Measurements from ENCODE around the gene TM4SF18.

The TM4SF18 gene

DNA sequence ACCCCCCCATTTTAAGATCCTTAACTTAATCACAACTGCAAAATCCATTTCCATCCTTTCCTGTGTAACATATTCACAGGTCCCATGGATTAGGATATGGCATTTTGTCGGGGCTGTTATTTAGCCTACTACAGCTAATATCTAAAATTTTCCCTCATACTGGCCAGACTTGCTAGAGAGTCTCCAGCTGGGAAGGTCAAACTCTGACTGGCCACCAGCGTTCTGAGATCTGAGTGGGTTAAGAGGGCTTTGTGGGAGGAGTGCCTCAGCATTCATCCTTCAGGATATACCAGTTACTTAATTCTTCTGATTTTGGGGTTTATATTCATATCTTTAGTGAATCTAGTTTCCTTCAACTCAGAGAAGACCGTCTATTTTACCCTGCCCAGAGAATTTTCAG lies 17.7 kb downstream of the TM4SF18 start (continued):
- TF ChIP-seq ZNF248 (tag by site-specific recombination; IDR thresholded peaks at IDR 0.05) = no peak
- no peak for TF ChIP-seq ZNF157 (tag by site-specific recombination; IDR thresholded peaks at IDR 0.05)
- no peak for TF ChIP-seq SALL2 (tag by site-specific recombination; IDR thresholded peaks at IDR 0.05; ENCODE audit: borderline replicate concordance)
- TF ChIP-seq ZNF544 (tag by site-specific recombination; IDR thresholded peaks at IDR 0.05) = no peak
- TF ChIP-seq SETDB1 (IDR thresholded peaks at IDR 0.05; ENCODE audit: insufficient read length, low read length) = no peak
- no peak for TF ChIP-seq ZNF768 (tag by site-specific recombination; IDR thresholded peaks at IDR 0.05)
- no peak for TF ChIP-seq ZNF211 (tag by site-specific recombination; IDR thresholded peaks at IDR 0.05; ENCODE audit: low read depth)
- TF ChIP-seq REST (tag by site-specific recombination; IDR thresholded peaks at IDR 0.05) = no peak
- TF ChIP-seq INSM2 (tag by site-specific recombination; IDR thresholded peaks at IDR 0.05) = no peak
- TF ChIP-seq ZNF416 (tag by site-specific recombination; IDR thresholded peaks at IDR 0.05) = no peak
- TF ChIP-seq FEZF1 (tag by site-specific recombination; IDR thresholded peaks at IDR 0.05) = no peak

- ChIA-PET CTCF (no interaction called here), POLR2A (no interaction called here)
- Histone ChIP-seq H3K36me3 (ENCODE audit: control insufficient read depth in 2 of 2, insufficient read depth in 1 of 2, low read length in 2 of 2) (no peaks in the 10 kb centered on the region), H3K4me3 (ENCODE audit: low read depth, low read length) (no peak overlapping the region), H3K9me3 (ENCODE audit: control insufficient read depth, insufficient read depth, low read depth, low read length) (no peaks in the 10 kb centered on the region), H3K4me1 (ENCODE audit: control insufficient read depth, insufficient read depth, low read length) (no peaks in the 10 kb centered on the region), H3K27ac (ENCODE audit: extremely low read depth, low read depth, low read length) (no peak overlapping the region)
- no peak for TF ChIP-seq HOXC10 (CRISPR knock-in tag; IDR thresholded peaks at IDR 0.05)
- no peak for TF ChIP-seq SALL2 (tag by site-specific recombination; IDR thresholded peaks at IDR 0.05; ENCODE audit: borderline replicate concordance)
- no peak for TF ChIP-seq ZNF394 (tag by site-specific recombination; IDR thresholded peaks at IDR 0.05; ENCODE audit: borderline replicate concordance)
- TF ChIP-seq SETDB1 (IDR thresholded peaks at IDR 0.05; ENCODE audit: insufficient read length, low read length) = no peak
- TF ChIP-seq ZNF654 (tag by site-specific recombination; IDR thresholded peaks at IDR 0.05; ENCODE audit: low read depth) = no peak
- TF ChIP-seq ZNF366 (tag by site-specific recombination; conservative IDR thresholded peaks at IDR 0.05) = no peak
Observed at GRCh38 chr3:149314807-149315578, 18.4 kb downstream of the TM4SF18 start.

DNA sequence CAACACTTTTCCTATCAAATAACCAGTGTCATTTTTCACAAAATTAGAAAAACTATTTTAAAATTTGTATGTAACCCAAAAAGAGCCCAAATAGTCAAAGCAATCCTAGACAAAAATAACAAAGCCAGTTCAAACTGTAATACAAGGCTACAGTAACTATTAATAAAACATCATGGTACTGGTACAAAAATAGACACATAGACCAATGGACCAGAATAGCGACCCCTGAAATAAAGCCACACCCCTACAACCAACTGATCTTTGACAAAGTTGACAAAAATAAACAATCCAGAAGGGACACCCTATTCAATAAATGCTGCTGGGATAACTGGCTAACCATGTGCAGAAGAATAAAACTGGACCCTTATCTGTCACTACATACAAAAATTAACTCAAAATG lies 19.9 kb downstream of the TM4SF18 start:
- Histone ChIP-seq H3K4me1 (ENCODE audit: control insufficient read depth, insufficient read depth, low read length) (no peaks in the 10 kb centered on the region), H3K9me3 (ENCODE audit: control insufficient read depth, insufficient read depth, low read depth, low read length) (no peaks in the 10 kb centered on the region), H3K4me3 (ENCODE audit: low read depth, low read length) (no peak overlapping the region), H3K36me3 (ENCODE audit: control insufficient read depth in 2 of 2, insufficient read depth in 1 of 2, low read length in 2 of 2) (no peaks in the 10 kb centered on the region), H3K27ac (ENCODE audit: extremely low read depth, low read depth, low read length) (no peak overlapping the region)
- ChIA-PET CTCF (interaction anchor here (0.7 kb wide), 1 partner anchor 442 kb away, joined by 3 read pairs; no protein-coding TSS in a partner anchor), POLR2A (no interaction called here)
- TF ChIP-seq ZNF843 (tag by site-specific recombination; IDR thresholded peaks at IDR 0.05) = no peak
- TF ChIP-seq ZFHX2 (tag by site-specific recombination; conservative IDR thresholded peaks at IDR 0.05) = no peak
- TF ChIP-seq KLF8 (tag by site-specific recombination; IDR thresholded peaks at IDR 0.05) = no peak
- TF ChIP-seq ZNF391 (tag by site-specific recombination; IDR thresholded peaks at IDR 0.05; ENCODE audit: borderline replicate concordance, low read depth) = no peak
- TF ChIP-seq ZNF266 (tag by site-specific recombination; IDR thresholded peaks at IDR 0.05; ENCODE audit: low read depth) = no peak
- no peak for TF ChIP-seq ZNF704 (tag by site-specific recombination; IDR thresholded peaks at IDR 0.05)
- no peak for TF ChIP-seq HOXA7 (CRISPR knock-in tag; IDR thresholded peaks at IDR 0.05; ENCODE audit: borderline replicate concordance)
- no peak for TF ChIP-seq INSM2 (tag by site-specific recombination; IDR thresholded peaks at IDR 0.05)
- TF ChIP-seq ZFP37 (tag by site-specific recombination; IDR thresholded peaks at IDR 0.05) = no peak
- TF ChIP-seq ZNF596 (tag by site-specific recombination; IDR thresholded peaks at IDR 0.05) = no peak
- no peak for TF ChIP-seq ZNF561 (tag by site-specific recombination; IDR thresholded peaks at IDR 0.05; ENCODE audit: borderline replicate concordance)
- no peak for TF ChIP-seq ZFP3 (tag by site-specific recombination; IDR thresholded peaks at IDR 0.05; ENCODE audit: low read depth)
- no peak for TF ChIP-seq ZNF768 (tag by site-specific recombination; IDR thresholded peaks at IDR 0.05)

Data from HEK293 (cell line).